GM19467 (cell line): ENCODE data around the gene AUH.

ENCODE experiments used
- ATAC-seq: cut with Tn5 transposase; IDR thresholded peaks from one replicate; pipeline ENCODE4 v1.9.1; 2021; ENCODE audit warnings: mild to moderate bottlenecking, moderate library complexity; ENCODE audit not compliant: unreplicated experiment

AUH gene

DNA sequence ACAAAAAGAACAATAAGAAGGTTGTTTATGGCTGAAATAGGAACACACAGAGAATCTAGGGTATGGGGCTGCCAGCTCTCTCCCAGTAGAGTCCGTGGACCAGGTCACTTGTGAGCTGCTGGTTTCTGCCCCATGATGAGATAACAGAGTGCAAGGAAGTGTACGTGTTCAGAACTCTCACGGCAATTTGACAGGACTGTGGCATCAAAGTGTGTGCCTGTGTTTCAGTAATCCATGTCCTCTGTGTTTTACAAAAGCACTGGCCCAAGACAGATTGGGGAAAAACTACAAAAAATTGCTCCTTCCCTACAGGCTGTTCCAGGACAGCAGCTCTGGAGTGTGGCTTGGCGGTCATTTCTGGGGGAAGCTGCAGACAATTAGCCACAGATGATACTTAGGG, 184.6 kb downstream of the AUH start:
- ATAC-seq = no peak

GRCh38 chr9:91176426-91176825, 185.3 kb downstream of the AUH start:
- no peak for ATAC-seq

DNA sequence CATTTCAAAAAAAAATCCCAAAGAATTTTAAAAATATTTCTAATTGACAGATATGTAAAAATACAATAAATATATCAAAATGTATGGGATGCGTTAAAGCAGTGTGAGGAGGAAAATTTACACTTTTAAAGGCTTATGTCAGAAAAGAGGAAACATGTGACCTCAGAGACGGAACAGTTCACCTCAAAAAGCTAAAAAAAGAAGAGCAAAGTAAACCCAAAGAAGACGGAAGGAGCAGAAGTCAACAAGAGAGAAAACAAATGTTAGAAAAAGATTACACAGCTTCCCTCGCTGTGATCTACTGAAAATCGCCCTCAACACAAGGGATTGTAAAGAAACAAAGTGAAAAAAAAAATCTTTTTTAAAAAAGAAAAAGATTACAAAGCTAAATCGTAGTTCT, 186.9 kb downstream of the AUH start:
- no peak for ATAC-seq

DNA sequence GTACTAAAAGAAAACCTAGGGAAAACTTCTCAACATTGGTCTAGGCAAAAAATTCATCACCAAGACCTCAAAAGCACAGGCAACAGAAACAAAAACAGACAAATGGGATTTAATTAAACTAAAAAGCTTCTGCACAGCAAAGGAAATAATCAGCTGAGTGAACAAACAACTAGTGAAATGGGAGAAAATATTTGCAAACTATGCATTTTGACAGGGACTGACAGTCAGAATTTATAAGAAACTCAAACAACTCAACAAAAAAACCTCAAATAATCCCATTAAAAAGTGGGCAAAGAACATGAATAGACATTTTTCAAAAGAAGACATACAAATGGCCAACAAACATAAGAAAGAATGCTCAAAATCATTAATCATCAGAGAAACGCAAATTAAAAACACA, 189.4 kb downstream of the AUH start:
- ATAC-seq = no peak

DNA sequence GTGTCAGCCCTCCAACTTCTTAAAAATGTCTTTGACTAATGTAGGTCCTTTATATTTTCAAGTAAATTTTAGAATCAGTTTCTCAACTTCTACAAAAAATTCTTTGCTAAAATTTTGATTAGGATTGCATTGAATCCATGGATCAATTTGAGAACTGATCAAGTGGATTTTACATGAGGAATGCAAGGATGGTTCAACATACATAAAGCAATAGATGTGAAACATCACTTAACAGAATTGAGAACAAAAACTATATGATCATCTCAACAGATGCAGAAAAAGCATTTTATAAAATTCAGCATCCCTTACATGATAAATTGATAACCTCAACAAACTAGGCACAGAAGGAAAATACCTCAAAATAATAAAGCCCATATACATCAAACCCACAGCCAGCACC, 190.8 kb downstream of the AUH start:
- no peak for ATAC-seq

GRCh38 chr9:91166796-91167366, 194.8 kb downstream of the AUH start:
- ATAC-seq = no peak

DNA sequence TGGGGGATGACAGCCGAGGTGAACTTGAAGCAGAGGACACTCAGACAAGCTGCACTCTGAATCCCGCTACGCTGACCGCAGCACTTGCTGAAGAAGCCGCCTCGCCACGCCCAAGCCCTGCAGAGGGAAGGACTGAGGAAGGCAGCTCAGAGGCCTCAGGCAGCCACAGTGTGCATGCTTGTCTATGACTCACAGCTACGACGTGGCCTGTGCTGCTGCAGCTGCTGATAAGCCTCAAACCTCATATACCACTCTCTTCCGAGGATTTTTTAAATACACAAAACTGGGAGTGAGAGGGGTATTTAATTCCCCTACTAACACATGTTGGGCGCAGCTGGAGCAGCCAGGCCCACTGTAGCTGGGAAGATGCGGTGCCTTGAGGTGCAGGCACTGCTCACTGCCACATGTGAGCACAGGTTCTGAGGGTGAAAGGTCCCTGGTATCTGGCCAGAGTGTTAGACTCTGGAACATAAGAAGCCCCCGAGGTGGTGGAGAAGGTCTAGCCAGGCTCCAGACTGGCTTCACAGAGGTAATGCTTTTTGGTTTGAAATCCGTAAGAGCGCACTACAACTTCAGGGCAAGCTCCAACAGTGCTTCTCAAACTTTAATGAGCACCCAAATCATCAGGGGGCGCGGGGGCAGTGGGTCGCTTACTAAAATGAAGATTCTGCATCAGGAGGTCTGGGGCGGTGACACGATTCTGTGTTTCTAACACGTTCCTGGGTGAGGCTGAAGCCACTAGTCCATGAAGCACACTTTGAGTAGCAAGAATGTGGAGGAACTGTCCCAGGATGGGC, 196.8 kb downstream of the AUH start:
- ATAC-seq = peak; percentile 39
